ENCODE measurements around the gene DLGAP4. TPM values are rescaled to one million over a fixed set of nuclear protein-coding genes. Genes with fewer than 3 reads are reported as not detected.

Gene DLGAP4
- total RNA-seq, 1 donor from 2014 or later, result 77.3 TPM

GRCh38 chr20:36322131-36322530 lies 16.0 kb downstream of the DLGAP4 start:
- no peaks in the 10 kb centered on the region for H3K36me3 ChIP-seq
- intact Hi-C loops (cut with DNase I), result no loop called here
- no peaks in the 10 kb centered on the region for H3K27me3 ChIP-seq
- H3K27ac ChIP-seq, result no peak overlapping the region
- H3K4me1 ChIP-seq, result no peaks in the 10 kb centered on the region
- TF ChIP-seq POLR2AphosphoS5 (IDR thresholded peaks at IDR 0.05; ENCODE audit: insufficient read depth in 1 of 2, low read depth in 1 of 2), result no peak
- TF ChIP-seq POLR2A (IDR thresholded peaks at IDR 0.05), result no peak
- no peak for TF ChIP-seq CTCF (IDR thresholded peaks at IDR 0.05)
- no peak overlapping the region for H3K4me3 ChIP-seq
- H3K9me3 ChIP-seq, result no peaks in the 10 kb centered on the region
- no peak for DNase-seq (ENCODE audit: extremely low spot score in 2 of 2)

DNA sequence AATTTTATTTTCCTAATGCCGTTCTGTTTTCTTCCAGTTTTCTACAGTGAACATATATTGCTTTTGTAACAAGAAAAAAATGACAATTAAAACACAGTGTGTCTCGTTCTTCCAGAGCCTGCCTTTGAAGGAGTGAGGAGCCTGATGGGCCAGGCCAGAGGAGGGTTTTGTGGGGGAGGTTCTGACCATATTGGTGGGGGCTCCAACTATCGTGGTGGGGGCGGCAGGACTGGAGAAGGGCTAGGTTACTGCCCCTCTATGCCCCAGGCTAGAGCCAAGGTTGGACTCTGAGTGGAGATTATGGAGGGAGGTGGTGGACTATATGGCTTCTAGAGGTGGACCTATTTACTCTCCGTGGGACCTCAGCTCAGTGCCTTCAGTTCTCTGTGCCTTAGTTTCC lies 24.0 kb downstream of the DLGAP4 start:
- TF ChIP-seq CTCF (IDR thresholded peaks at IDR 0.05) (no peak), POLR2AphosphoS5 (IDR thresholded peaks at IDR 0.05; ENCODE audit: insufficient read depth in 1 of 2, low read depth in 1 of 2) (no peak)
- Histone ChIP-seq H3K27me3 (no peaks in the 10 kb centered on the region), H3K4me1 (no peaks in the 10 kb centered on the region), H3K9me3 (no peaks in the 10 kb centered on the region), H3K27ac (no peak overlapping the region), H3K36me3 (no peaks in the 10 kb centered on the region), H3K4me3 (no peak overlapping the region)
- intact Hi-C loops (cut with DNase I), result no loop called here
- DNase-seq (ENCODE audit: extremely low spot score in 2 of 2), result no peak

DNA sequence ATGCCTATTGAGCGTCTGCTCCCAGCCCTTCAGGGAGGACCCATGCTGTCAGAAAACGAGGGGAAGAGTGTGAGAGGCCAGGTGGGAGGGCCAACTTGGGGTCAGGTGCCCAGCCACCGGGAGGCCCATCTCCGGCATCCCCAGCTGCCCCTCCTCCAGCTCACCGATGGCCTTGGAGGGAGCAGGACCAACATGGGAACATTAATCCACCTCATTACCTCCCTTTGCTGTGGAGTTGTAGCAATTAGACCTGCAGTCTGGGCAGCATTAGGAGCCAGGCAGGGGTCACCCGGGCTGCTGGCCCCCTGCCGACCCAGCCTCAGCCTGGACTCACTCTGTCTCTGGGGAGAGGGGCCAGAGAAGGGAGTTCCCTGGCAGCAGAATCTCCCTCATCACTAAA lies 25.1 kb downstream of the DLGAP4 start:
- Histone ChIP-seq H3K27me3 (no peaks in the 10 kb centered on the region), H3K36me3 (no peaks in the 10 kb centered on the region), H3K9me3 (no peaks in the 10 kb centered on the region), H3K4me3 (no peak overlapping the region), H3K27ac (no peak overlapping the region), H3K4me1 (no peaks in the 10 kb centered on the region)
- DNase-seq (ENCODE audit: extremely low spot score in 2 of 2), result no peak
- TF ChIP-seq CTCF (IDR thresholded peaks at IDR 0.05) (no peak), POLR2AphosphoS5 (IDR thresholded peaks at IDR 0.05; ENCODE audit: insufficient read depth in 1 of 2, low read depth in 1 of 2) (no peak), POLR2A (IDR thresholded peaks at IDR 0.05) (no peak)
- intact Hi-C loops (cut with DNase I), result no loop called here

DNA sequence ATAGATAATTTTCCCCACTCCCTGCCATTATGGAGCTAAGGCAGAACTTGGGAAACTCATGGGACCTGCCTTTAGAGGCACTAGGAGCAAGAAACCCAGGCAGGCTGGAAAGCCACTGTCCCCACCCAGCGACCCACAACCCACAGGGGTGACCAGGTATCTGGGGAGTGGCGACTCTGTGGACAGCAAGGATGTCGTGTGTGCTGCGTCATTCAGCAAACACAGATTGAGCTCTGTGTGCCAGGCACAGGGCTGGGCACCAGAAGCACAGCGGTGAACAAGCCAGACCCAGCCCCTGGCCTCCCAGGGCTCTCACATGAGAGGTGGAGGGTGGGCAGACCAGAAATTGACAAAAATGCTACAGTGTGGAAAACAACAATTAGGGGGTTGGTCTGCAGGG lies 27.7 kb downstream of the DLGAP4 start:
- H3K27me3 ChIP-seq, result no peaks in the 10 kb centered on the region
- intact Hi-C loops (cut with DNase I), result no loop called here
- no peaks in the 10 kb centered on the region for H3K4me1 ChIP-seq
- H3K9me3 ChIP-seq, result no peaks in the 10 kb centered on the region
- DNase-seq (ENCODE audit: extremely low spot score in 2 of 2), result no peak
- H3K27ac ChIP-seq, result no peak overlapping the region
- no peaks in the 10 kb centered on the region for H3K36me3 ChIP-seq
- no peak overlapping the region for H3K4me3 ChIP-seq
- TF ChIP-seq POLR2A (IDR thresholded peaks at IDR 0.05), result no peak
- TF ChIP-seq CTCF (IDR thresholded peaks at IDR 0.05), result no peak
- no peak for TF ChIP-seq POLR2AphosphoS5 (IDR thresholded peaks at IDR 0.05; ENCODE audit: insufficient read depth in 1 of 2, low read depth in 1 of 2)

DNA sequence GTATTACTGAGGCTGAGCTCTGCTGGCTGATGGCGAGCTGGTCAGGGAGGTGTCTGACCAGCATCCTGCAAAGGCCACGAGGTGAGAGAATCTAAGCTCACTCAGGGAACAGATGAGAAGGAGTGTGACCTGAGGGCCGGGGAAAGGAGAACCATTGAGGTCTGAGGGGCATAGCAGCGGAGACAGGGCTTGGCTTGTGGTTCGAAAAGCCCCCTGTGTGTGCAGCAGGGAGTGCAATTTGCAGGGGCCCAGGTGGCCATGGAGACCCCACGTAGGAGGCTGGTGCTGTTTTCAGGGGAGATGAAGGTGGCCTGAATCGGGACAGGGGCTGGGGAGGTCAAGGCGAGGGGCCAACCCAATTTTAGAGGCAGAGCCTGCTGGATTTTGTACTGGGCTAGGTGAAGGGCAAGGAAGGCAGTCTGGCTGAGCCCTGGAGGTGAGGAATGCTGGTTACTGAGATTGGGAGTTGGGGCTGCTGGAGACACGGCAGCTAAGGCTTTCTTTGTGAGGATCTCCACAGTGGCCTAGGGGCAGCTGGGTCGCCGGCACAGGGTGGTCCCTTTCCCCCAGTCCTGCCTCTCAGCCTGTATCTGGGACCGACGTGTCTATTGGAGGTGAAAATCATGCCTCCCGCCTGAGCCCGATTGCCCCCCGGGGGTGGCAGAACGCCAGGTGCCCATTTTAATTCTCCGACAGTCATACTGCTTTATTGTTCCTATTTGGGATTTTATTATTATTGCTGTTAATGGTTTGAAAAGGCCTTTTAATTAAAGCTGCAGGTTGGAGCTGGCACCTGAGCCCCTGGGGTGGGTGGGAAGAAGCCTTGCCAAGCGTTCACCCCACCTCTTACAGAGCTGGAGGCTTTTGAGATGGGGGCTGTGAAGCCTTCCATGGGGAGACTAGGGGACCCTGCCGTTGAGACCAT lies 28.4 kb downstream of the DLGAP4 start:
- TF ChIP-seq POLR2A (IDR thresholded peaks at IDR 0.05) (no peak), POLR2AphosphoS5 (IDR thresholded peaks at IDR 0.05; ENCODE audit: insufficient read depth in 1 of 2, low read depth in 1 of 2) (no peak), CTCF (IDR thresholded peaks at IDR 0.05) (no peak)
- H3K9me3 ChIP-seq, result no peaks in the 10 kb centered on the region
- no peak for DNase-seq (ENCODE audit: extremely low spot score in 2 of 2)
- H3K4me3 ChIP-seq, result no peak overlapping the region
- intact Hi-C loops (cut with DNase I), result no loop called here
- H3K4me1 ChIP-seq, result no peaks in the 10 kb centered on the region
- H3K36me3 ChIP-seq, result no peaks in the 10 kb centered on the region
- no peak overlapping the region for H3K27ac ChIP-seq
- H3K27me3 ChIP-seq, result no peaks in the 10 kb centered on the region
